AG10803 (cell line): Measurements from ENCODE around the gene SELENOI.

Experiments used
- DNase-seq: peaks from one replicate; pipeline ENCODE4 v3.0.0; 2010; ENCODE audit warnings: low read depth
- H3K4me3 ChIP-seq: 2 replicates; pipeline ENCODE4 v1.5.1; 2011; ENCODE audit warnings: mild to moderate bottlenecking, low read length, control low read depth
- CTCF ChIP-seq: conservative IDR thresholded peaks from 2 replicates; pipeline ENCODE4 v1.5.1; 2011; ENCODE audit warnings: mild to moderate bottlenecking, low read length, control low read depth, inconsistent platforms

The SELENOI gene

GRCh38 chr2:26382564-26382963, 36.6 kb downstream of the SELENOI start:
- no peak overlapping the region for H3K4me3 ChIP-seq
- no peak for TF ChIP-seq CTCF
- no peak for DNase-seq

DNA sequence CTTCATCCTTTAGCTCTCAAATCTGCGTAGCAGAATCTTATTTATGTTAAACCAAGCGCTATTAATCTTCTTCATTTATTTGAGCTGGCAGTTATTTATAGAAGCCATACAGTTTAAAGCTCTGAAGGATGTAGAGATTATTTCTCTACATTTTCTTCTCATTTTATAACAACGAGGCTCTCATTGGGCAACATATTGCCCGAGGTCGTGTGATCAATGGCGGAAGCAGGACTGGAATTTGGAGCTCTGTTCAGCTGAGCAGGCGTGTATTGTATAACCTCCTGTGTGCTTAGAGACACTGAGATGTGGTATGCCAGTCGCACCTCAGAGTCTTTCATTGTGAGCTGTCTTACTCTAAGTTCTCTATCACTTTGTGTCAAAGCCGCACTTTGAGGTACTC, 38.2 kb downstream of the SELENOI start:
- TF ChIP-seq CTCF, result no peak
- no peak for DNase-seq
- H3K4me3 ChIP-seq, result no peak overlapping the region

DNA sequence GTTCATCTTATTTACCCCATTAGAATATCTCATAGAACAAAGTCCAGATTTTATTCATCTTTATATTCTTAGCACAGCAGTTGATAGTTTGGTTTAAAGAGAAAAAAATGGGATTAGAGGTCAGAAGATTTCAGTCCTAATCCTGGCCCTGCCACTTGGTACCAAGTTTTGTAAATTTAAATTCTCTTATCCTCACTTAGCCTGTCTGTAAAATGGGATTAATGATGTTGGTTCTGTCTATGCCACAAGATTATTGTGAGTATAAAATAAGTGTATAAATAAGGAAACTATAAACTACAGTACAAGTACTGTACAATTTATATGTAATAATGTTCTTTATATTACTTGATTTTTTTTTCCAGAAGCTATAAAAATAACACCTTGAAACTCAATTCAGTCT, 38.7 kb downstream of the SELENOI start:
- H3K4me3 ChIP-seq, result no peak overlapping the region
- no peak for DNase-seq
- TF ChIP-seq CTCF, result no peak

DNA sequence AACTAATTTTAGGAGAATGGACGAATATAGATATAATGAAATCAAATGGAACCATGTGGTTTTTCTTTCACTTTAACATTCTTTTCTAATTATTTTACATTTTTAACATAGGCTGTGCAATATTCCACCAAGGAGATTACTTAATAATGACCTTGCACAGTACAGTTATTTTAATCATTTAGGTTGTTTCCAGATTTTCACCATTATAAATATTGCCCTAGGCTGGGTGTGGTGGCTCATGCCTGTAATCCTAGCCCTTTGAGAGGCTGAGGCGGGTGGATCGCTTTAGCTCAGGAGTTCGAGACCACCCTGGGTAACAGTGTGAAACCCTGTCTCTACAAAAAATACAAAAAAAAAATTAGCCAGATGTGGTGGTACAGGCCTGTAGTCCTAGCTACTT, 41.2 kb downstream of the SELENOI start:
- DNase-seq, result no peak
- no peak for TF ChIP-seq CTCF
- H3K4me3 ChIP-seq, result no peak overlapping the region

GRCh38 chr2:26394694-26395093, 48.8 kb downstream of the SELENOI start:
- no peak for TF ChIP-seq CTCF
- DNase-seq, result no peak
- no peak overlapping the region for H3K4me3 ChIP-seq

GRCh38 chr2:26395394-26395793, 49.5 kb downstream of the SELENOI start:
- DNase-seq, result no peak
- H3K4me3 ChIP-seq, result no peak overlapping the region

More at GRCh38 chr2:26395394-26395793, 49.5 kb downstream of the SELENOI start:
- TF ChIP-seq CTCF, result no peak
